OCI-LY7 (cell line): ENCODE measurements around the gene LAMP2. TPM values are rescaled to one million over a fixed set of nuclear protein-coding genes. Genes with fewer than 3 reads are reported as not detected.

Source experiments
- BruUV-seq: library from RNA; stranded (reverse); fragments of 400-500 nt; replicated peaks from 2 replicates; lab custom pipeline; 2021; lab: Mats Ljungman, UMichigan
- CTCF ChIA-PET: fragments of 300-600 bp; sonication (Branson Sonifier 250); formaldehyde crosslinking; loops from one replicate; lab custom pipeline; 2022; ENCODE audit warnings: antibody characterized with exemption; ENCODE audit not compliant: unreplicated experiment; lab: Charles Lee
- POLR2A ChIA-PET: fragments of 300-600 bp; sonication (Branson Sonifier 250); formaldehyde crosslinking; loops from one replicate; lab custom pipeline; 2022; ENCODE audit warnings: antibody characterized with exemption; lab: Charles Lee
- DNase-seq: peaks from one replicate; pipeline ENCODE4 v3.0.0-alpha.2; 2015; ENCODE audit warnings: low spot score
- H2AFZ ChIP-seq: fragments of 200-600 bp; sonication (generic), shearing (Covaris generic); 2 replicates; pipeline ENCODE4 v1.6.1; 2014; ENCODE audit warnings: mild to moderate bottlenecking, antibody characterized with exemption, low read length, moderate library complexity
- H3K27ac ChIP-seq: fragments of 200-600 bp; sonication (generic); 2 replicates; pipeline ENCODE4 v1.5.1; 2014; ENCODE audit warnings: mixed run types, low read depth, mild to moderate bottlenecking, moderate library complexity, low read length, inconsistent platforms; ENCODE audit not compliant: poor library complexity, severe bottlenecking
- H3K36me3 ChIP-seq: fragments of 200-600 bp; sonication (generic); 2 replicates; pipeline ENCODE4 v1.6.1; 2014; ENCODE audit warnings: mild to moderate bottlenecking, antibody characterized with exemption, low read length, moderate library complexity, mixed read lengths; ENCODE audit not compliant: insufficient read depth
- H3K4me1 ChIP-seq: fragments of 200-600 bp; sonication (generic); 2 replicates; pipeline ENCODE4 v1.5.1; 2014; ENCODE audit warnings: mild to moderate bottlenecking, low read length; ENCODE audit not compliant: insufficient read depth, poor library complexity, severe bottlenecking
- H3K4me2 ChIP-seq: fragments of 200-600 bp; sonication (generic); 2 replicates; pipeline ENCODE4 v1.6.1; 2014; ENCODE audit warnings: mild to moderate bottlenecking, low read length
- H3K4me3 ChIP-seq: fragments of 200-600 bp; sonication (generic); 2 replicates; pipeline ENCODE4 v1.5.1; 2014; ENCODE audit warnings: mild to moderate bottlenecking, low read depth, low read length; ENCODE audit not compliant: poor library complexity, severe bottlenecking
- H3K79me2 ChIP-seq: fragments of 200-600 bp; sonication (generic); 2 replicates; pipeline ENCODE4 v1.6.1; 2016; ENCODE audit warnings: low read depth, mild to moderate bottlenecking, low read length, moderate library complexity, mixed read lengths; ENCODE audit not compliant: insufficient read depth
- H3K9me2 ChIP-seq: fragments of 200-600 bp; sonication (generic); 2 replicates; pipeline ENCODE4 v1.6.1; 2016; ENCODE audit warnings: mild to moderate bottlenecking, low read length, mixed read lengths; ENCODE audit not compliant: insufficient read depth
- H3K9me3 ChIP-seq: fragments of 200-600 bp; sonication (generic); 2 replicates; pipeline ENCODE4 v1.6.1; 2014; ENCODE audit warnings: mild to moderate bottlenecking, mixed run types, low read length, mixed read lengths
- H4K20me1 ChIP-seq: fragments of 200-600 bp; sonication (generic); 2 replicates; pipeline ENCODE4 v1.6.1; 2014; ENCODE audit warnings: mild to moderate bottlenecking, antibody characterized with exemption, low read length, moderate library complexity, mixed read lengths; ENCODE audit not compliant: insufficient read depth
- CTCF ChIP-seq: fragments of 200-600 bp; sonication (generic); conservative IDR thresholded peaks from 2 replicates; pipeline ENCODE4 v1.5.1; 2014; ENCODE audit warnings: mild to moderate bottlenecking, antibody characterized with exemption, low read length, moderate library complexity, mixed read lengths
- EZH2phosphoT487 ChIP-seq: fragments of 200-600 bp; sonication (generic); IDR thresholded peaks from 2 replicates; pipeline ENCODE4 v1.6.1; 2018; ENCODE audit warnings: low read depth, borderline replicate concordance, mild to moderate bottlenecking, mixed run types, antibody characterized with exemption, low read length, moderate library complexity, mixed read lengths
- intact Hi-C: fragments of 100-400 bp; cut with micrococcal nuclease; formaldehyde crosslinking; loops from one replicate; pipeline ENCODE4 v1.10.0; 2022; ENCODE audit not compliant: unreplicated experiment
- total RNA-seq, 2 experiments: library from RNA; depleted of rRNA in 1 of 2; stranded (reverse); fragments of >200 nt in 1 of 2; shearing (Covaris generic) in 1 of 2; gene quantifications; 2 replicates each; pipeline ENCODE4 v1.2.3, GENCODE V29; 2014 to 2022

LAMP2 gene
- total RNA-seq, 2 experiments from 2014 or later, result 17.9 to 39.6 TPM

GRCh38 chrX:120485315-120485637 lies 16.2 kb upstream of the LAMP2 start:
- Histone ChIP-seq H3K79me2 (no peaks in the 10 kb centered on the region), H3K27ac (no peak overlapping the region), H4K20me1 (no peaks in the 10 kb centered on the region), H3K9me3 (no peaks in the 10 kb centered on the region), H3K36me3 (no peaks in the 10 kb centered on the region), H3K4me3 (no peak overlapping the region), H3K9me2 (no peaks in the 10 kb centered on the region), H2AFZ (peak overlapping the region; percentile 74), H3K4me2 (peak overlapping the region; percentile 46; the same call in 1 of the 2 replicates), H3K4me1 (peaks cover 7% of the 10 kb centered on the region)
- intact Hi-C loops, result loop anchor here (1.0 kb wide), 1 partner anchor 16 kb away; the partner anchor contains the start of gene LAMP2
- BruUV-seq, result no TSS peak
- DNase-seq, result no peak
- TF ChIP-seq EZH2phosphoT487, result no peak
- CTCF ChIA-PET, result interaction anchor here (1.0 kb wide), 1 partner anchor 268 kb away, joined by 3 read pairs; no protein-coding TSS in a partner anchor
- POLR2A ChIA-PET, result no interaction called here

- BruUV-seq, result no TSS peak
- intact Hi-C loops, result no loop called here
- no peak for DNase-seq
- Histone ChIP-seq H3K27ac (no peak overlapping the region), H3K4me1 (no peaks in the 10 kb centered on the region), H3K9me2 (no peaks in the 10 kb centered on the region), H3K9me3 (no peaks in the 10 kb centered on the region), H4K20me1 (no peaks in the 10 kb centered on the region), H3K4me3 (no peak overlapping the region), H3K36me3 (no peaks in the 10 kb centered on the region), H3K79me2 (no peaks in the 10 kb centered on the region), H3K4me2 (no peak overlapping the region), H2AFZ (no peak overlapping the region; the same call in 1 of the 2 replicates)
- CTCF ChIA-PET, result interaction anchor here (0.6 kb wide), 1 partner anchor 141 kb away, joined by 3 read pairs; no protein-coding TSS in a partner anchor
- POLR2A ChIA-PET, result interaction anchor here (1.1 to 1.3 kb wide), 2 partner anchors 9 to 21 kb away, joined by 3 read pairs; partner anchors contain the start of gene LAMP2
- TF ChIP-seq CTCF (no peak), EZH2phosphoT487 (no peak)
Measured at GRCh38 chrX:120477453-120477852, 8.4 kb upstream of the LAMP2 start.

- Histone ChIP-seq H2AFZ (no peak overlapping the region), H4K20me1 (no peaks in the 10 kb centered on the region), H3K9me3 (no peaks in the 10 kb centered on the region), H3K4me2 (no peak overlapping the region), H3K9me2 (no peaks in the 10 kb centered on the region), H3K79me2 (no peaks in the 10 kb centered on the region), H3K27ac (no peak overlapping the region), H3K4me1 (no peaks in the 10 kb centered on the region), H3K4me3 (no peak overlapping the region), H3K36me3 (no peaks in the 10 kb centered on the region)
- POLR2A ChIA-PET, result interaction anchor here (1.3 kb wide), 1 partner anchor 8 kb away, joined by 3 read pairs; the partner anchor contains the start of gene LAMP2
- TF ChIP-seq CTCF (no peak), EZH2phosphoT487 (no peak)
- no TSS peak for BruUV-seq
- intact Hi-C loops, result no loop called here
- CTCF ChIA-PET, result interaction anchor here (0.6 kb wide), 1 partner anchor 141 kb away, joined by 3 read pairs; no protein-coding TSS in a partner anchor
- DNase-seq, result no peak
Measured at GRCh38 chrX:120476714-120477113, 7.6 kb upstream of the LAMP2 start.
